WTC11 (cell line): Measurements from ENCODE around the gene STH. TPM values are rescaled to one million over a fixed set of nuclear protein-coding genes. Genes with fewer than 3 reads are reported as not detected.

Experiments
- ATAC-seq: fragments of 200-7000 bp; cut with Tn5 transposase; 2 replicates; pipeline ENCODE4 v1.10.0; 2021; ENCODE audit warnings: mild to moderate bottlenecking, moderate library complexity
- CTCF ChIA-PET: fragments of 300-600 bp; sonication (Branson Sonifier 250); formaldehyde crosslinking; loops from one replicate; lab custom pipeline; 2021; ENCODE audit warnings: antibody characterized with exemption; lab: Charles Lee
- POLR2A ChIA-PET: fragments of 350-600 bp; sonication (Branson Sonifier 250); formaldehyde crosslinking; loops from one replicate; lab custom pipeline; 2021; ENCODE audit warnings: antibody characterized with exemption; lab: Charles Lee
- DNase-seq: peaks from one replicate; pipeline ENCODE4 v3.0.0; 2021; ENCODE audit warnings: low spot score
- H3K27ac Mint-ChIP-seq: 2 replicates; pipeline ENCODE4 v1.8.0; 2021; ENCODE audit warnings: mixed read lengths
- H3K27me3 Mint-ChIP-seq: 2 replicates; pipeline ENCODE4 v1.8.0; 2021; ENCODE audit warnings: low read depth, mild to moderate bottlenecking, moderate library complexity, mixed read lengths
- H3K36me3 Mint-ChIP-seq: 2 replicates; pipeline ENCODE4 v1.8.0; 2021; ENCODE audit warnings: mixed read lengths
- H3K4me1 Mint-ChIP-seq: 2 replicates; pipeline ENCODE4 v1.8.0; 2022; ENCODE audit warnings: mixed read lengths
- H3K4me3 Mint-ChIP-seq: 2 replicates; pipeline ENCODE4 v1.8.0; 2021; ENCODE audit warnings: mild to moderate bottlenecking, moderate library complexity, mixed read lengths
- H3K9me3 Mint-ChIP-seq: 2 replicates; pipeline ENCODE4 v1.8.0; 2021; ENCODE audit warnings: mixed read lengths
- ATF3 ChIP-seq: sonication (generic); formaldehyde crosslinking; conservative IDR thresholded peaks from 2 replicates; pipeline ENCODE4 v1.8.1; 2022; ENCODE audit warnings: mild to moderate bottlenecking, missing genetic modification reagents
- E2F5 ChIP-seq: sonication (generic); formaldehyde crosslinking; IDR thresholded peaks from 2 replicates; pipeline ENCODE4 v1.8.1; 2022; ENCODE audit warnings: mild to moderate bottlenecking, moderate library complexity, missing genetic modification reagents
- FOXP1 ChIP-seq: sonication (generic); formaldehyde crosslinking; IDR thresholded peaks from 2 replicates; pipeline ENCODE4 v1.8.0; 2022; ENCODE audit warnings: missing genetic modification reagents, mild to moderate bottlenecking, moderate library complexity, borderline replicate concordance
- IRF1 ChIP-seq: sonication (generic); formaldehyde crosslinking; IDR thresholded peaks from 2 replicates; pipeline ENCODE4 v1.8.0; 2023; ENCODE audit warnings: missing genetic modification reagents
- JAZF1 ChIP-seq: fragments of 250-450 bp; sonication (Bioruptor Pico); IDR thresholded peaks from 2 replicates; pipeline ENCODE4 v1.9.0; 2021; ENCODE audit warnings: moderate library complexity, mild to moderate bottlenecking, inconsistent platforms
- NFATC4 ChIP-seq: fragments of 250-450 bp; sonication (Bioruptor Pico); IDR thresholded peaks from 2 replicates; pipeline ENCODE4 v1.9.0; 2021; ENCODE audit warnings: mild to moderate bottlenecking
- ZBTB21 ChIP-seq: sonication (generic); formaldehyde crosslinking; IDR thresholded peaks from 2 replicates; pipeline ENCODE4 v1.8.1; 2023; ENCODE audit warnings: mild to moderate bottlenecking, missing genetic modification reagents, borderline replicate concordance
- ZNF121 ChIP-seq: sonication (generic); formaldehyde crosslinking; IDR thresholded peaks from 2 replicates; pipeline ENCODE4 v1.8.0; 2023; ENCODE audit warnings: missing genetic modification reagents
- ZNF396 ChIP-seq: fragments of 250-450 bp; sonication (Bioruptor Pico); IDR thresholded peaks from 2 replicates; pipeline ENCODE4 v1.8.0; 2021; ENCODE audit warnings: mild to moderate bottlenecking, moderate library complexity, borderline replicate concordance
- ZNF532 ChIP-seq: fragments of 250-450 bp; sonication (Bioruptor Pico); IDR thresholded peaks from 2 replicates; pipeline ENCODE4 v1.9.0; 2021; ENCODE audit warnings: mild to moderate bottlenecking, borderline replicate concordance
- ZNF671 ChIP-seq: fragments of 250-450 bp; sonication (Bioruptor Pico); IDR thresholded peaks from 2 replicates; pipeline ENCODE4 v1.8.0; 2021; ENCODE audit warnings: mild to moderate bottlenecking
- total RNA-seq: library from RNA; stranded (reverse); gene quantifications from 3 replicates; pipeline ENCODE4 v1.2.3, GENCODE V29; 2021
- TF ChIP-seq, protein P1 (sequence below): fragments of 250-450 bp; sonication (Bioruptor Pico); IDR thresholded peaks from 2 replicates; pipeline ENCODE4 v2.1.2; 2022; ENCODE audit warnings: mild to moderate bottlenecking, moderate library complexity
- TF ChIP-seq, protein P2 (sequence below): fragments of 250-450 bp; sonication (Bioruptor Pico); conservative IDR thresholded peaks from 2 replicates; pipeline ENCODE4 v1.9.0; 2021; ENCODE audit warnings: mild to moderate bottlenecking
- TF ChIP-seq, protein P3 (sequence below): sonication (generic); formaldehyde crosslinking; IDR thresholded peaks from 2 replicates; pipeline ENCODE4 v1.8.0; 2022; ENCODE audit warnings: missing genetic modification reagents
- TF ChIP-seq, protein P4 (sequence below): sonication (generic); formaldehyde crosslinking; IDR thresholded peaks from 2 replicates; pipeline ENCODE4 v1.8.1; 2023; ENCODE audit warnings: mild to moderate bottlenecking, missing genetic modification reagents

The STH gene
- total RNA-seq, 1 experiment from 2014 or later = not detected

GRCh38 chr17:45987706-45988105 lies 11.3 kb upstream of the STH start (continued):
- TF ChIP-seq ZNF532 (no peak), JAZF1 (CRISPR knock-in tag) (no peak), ZNF396 (no peak), IRF1 (no peak), E2F5 (CRISPR knock-in tag) (no peak), ZNF121 (no peak), ZNF671 (CRISPR knock-in tag) (no peak)
- TF ChIP-seq, protein P1, sequence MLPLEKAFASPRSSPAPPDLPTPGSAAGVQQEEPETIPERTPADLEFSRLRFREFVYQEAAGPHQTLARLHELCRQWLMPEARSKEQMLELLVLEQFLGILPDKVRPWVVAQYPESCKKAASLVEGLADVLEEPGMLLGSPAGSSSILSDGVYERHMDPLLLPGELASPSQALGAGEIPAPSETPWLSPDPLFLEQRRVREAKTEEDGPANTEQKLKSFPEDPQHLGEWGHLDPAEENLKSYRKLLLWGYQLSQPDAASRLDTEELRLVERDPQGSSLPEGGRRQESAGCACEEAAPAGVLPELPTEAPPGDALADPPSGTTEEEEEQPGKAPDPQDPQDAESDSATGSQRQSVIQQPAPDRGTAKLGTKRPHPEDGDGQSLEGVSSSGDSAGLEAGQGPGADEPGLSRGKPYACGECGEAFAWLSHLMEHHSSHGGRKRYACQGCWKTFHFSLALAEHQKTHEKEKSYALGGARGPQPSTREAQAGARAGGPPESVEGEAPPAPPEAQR = no peak
- TF ChIP-seq, protein P2, sequence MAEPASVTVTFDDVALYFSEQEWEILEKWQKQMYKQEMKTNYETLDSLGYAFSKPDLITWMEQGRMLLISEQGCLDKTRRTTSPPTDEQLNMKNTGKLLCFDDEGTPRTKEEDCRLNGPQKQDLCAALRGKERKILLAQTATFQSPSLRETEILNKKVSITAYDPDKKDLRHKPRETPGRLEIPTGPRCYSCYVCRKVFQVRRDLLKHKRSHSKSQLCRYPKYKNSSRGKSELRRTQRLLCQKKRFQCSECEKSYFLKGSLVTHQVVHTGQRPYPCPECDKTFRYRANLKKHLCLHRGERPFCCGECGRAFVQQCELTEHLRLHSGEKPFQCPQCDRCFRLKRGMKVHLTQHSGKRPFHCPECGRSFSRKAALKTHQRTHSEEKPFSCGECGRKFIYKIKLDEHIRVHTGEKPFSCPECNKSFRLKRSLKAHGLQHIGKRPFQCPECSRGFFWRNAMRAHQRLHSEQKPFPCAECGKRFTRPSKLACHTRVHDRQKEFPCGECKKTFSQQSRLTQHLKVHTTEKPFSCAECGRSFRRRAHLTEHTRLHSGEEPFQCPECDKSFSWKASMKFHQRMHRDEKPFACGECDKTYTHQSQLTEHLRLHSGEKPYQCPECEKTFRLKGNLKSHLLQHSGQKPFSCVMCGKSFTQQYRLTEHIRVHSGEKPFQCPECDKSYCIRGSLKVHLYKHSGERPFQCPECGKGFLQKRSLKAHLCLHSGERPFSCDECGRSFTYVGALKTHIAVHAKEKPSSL (CRISPR knock-in tag) = no peak

- Mint-ChIP-seq H3K4me1 (peaks cover 12% of the 10 kb centered on the region; the same call in 1 of the 2 replicates), H3K4me3 (no peak overlapping the region), H3K9me3 (peaks cover 5% of the 10 kb centered on the region), H3K27me3 (0 out of 2 replicates have a peak, but pooled peaks cover 2% of the 10 kb centered on the region), H3K27ac (no peak overlapping the region), H3K36me3 (no peaks in the 10 kb centered on the region)
- ATAC-seq (no peak), DNase-seq (no peak)
- CTCF ChIA-PET = interaction anchor here (4.9 kb wide), 1 partner anchor 19 kb away, joined by 33 read pairs; no protein-coding TSS in a partner anchor
- POLR2A ChIA-PET = no interaction called here
- no peak for TF ChIP-seq NFATC4 (CRISPR knock-in tag)
- TF ChIP-seq, protein P3, sequence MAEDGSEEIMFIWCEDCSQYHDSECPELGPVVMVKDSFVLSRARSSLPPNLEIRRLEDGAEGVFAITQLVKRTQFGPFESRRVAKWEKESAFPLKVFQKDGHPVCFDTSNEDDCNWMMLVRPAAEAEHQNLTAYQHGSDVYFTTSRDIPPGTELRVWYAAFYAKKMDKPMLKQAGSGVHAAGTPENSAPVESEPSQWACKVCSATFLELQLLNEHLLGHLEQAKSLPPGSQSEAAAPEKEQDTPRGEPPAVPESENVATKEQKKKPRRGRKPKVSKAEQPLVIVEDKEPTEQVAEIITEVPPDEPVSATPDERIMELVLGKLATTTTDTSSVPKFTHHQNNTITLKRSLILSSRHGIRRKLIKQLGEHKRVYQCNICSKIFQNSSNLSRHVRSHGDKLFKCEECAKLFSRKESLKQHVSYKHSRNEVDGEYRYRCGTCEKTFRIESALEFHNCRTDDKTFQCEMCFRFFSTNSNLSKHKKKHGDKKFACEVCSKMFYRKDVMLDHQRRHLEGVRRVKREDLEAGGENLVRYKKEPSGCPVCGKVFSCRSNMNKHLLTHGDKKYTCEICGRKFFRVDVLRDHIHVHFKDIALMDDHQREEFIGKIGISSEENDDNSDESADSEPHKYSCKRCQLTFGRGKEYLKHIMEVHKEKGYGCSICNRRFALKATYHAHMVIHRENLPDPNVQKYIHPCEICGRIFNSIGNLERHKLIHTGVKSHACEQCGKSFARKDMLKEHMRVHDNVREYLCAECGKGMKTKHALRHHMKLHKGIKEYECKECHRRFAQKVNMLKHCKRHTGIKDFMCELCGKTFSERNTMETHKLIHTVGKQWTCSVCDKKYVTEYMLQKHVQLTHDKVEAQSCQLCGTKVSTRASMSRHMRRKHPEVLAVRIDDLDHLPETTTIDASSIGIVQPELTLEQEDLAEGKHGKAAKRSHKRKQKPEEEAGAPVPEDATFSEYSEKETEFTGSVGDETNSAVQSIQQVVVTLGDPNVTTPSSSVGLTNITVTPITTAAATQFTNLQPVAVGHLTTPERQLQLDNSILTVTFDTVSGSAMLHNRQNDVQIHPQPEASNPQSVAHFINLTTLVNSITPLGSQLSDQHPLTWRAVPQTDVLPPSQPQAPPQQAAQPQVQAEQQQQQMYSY (CRISPR knock-in tag) = no peak
- TF ChIP-seq ZBTB21 (CRISPR knock-in tag) = no peak
- TF ChIP-seq ATF3 = no peak
- TF ChIP-seq, protein P4, sequence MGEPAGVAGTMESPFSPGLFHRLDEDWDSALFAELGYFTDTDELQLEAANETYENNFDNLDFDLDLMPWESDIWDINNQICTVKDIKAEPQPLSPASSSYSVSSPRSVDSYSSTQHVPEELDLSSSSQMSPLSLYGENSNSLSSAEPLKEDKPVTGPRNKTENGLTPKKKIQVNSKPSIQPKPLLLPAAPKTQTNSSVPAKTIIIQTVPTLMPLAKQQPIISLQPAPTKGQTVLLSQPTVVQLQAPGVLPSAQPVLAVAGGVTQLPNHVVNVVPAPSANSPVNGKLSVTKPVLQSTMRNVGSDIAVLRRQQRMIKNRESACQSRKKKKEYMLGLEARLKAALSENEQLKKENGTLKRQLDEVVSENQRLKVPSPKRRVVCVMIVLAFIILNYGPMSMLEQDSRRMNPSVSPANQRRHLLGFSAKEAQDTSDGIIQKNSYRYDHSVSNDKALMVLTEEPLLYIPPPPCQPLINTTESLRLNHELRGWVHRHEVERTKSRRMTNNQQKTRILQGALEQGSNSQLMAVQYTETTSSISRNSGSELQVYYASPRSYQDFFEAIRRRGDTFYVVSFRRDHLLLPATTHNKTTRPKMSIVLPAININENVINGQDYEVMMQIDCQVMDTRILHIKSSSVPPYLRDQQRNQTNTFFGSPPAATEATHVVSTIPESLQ = no peak
- TF ChIP-seq ZNF532 = no peak
- TF ChIP-seq FOXP1 (CRISPR knock-in tag) = no peak
These were observed 9.3 kb upstream of the STH start for GRCh38 chr17:45989759-45990158.
